H9 (cell line): ENCODE data around the gene VAMP8. TPM values are rescaled to one million over a fixed set of nuclear protein-coding genes. Genes with fewer than 3 reads are reported as not detected.

ENCODE experiments used
- DNase-seq: peaks from one replicate; pipeline ENCODE4 v3.0.0-alpha.2; 2017
- H2AFZ ChIP-seq: one replicate; pipeline ENCODE4 v1.6.1; 2013; ENCODE audit warnings: mild to moderate bottlenecking, low read length, control low read depth, moderate library complexity
- H2AK5ac ChIP-seq: 2 replicates; pipeline ENCODE4 v1.6.1; 2013; ENCODE audit warnings: low read length, control low read depth, mixed read lengths; ENCODE audit not compliant: insufficient read length
- H2BK120ac ChIP-seq: one replicate; pipeline ENCODE4 v1.6.1; 2013; ENCODE audit warnings: low read depth, mild to moderate bottlenecking, low read length, control low read depth, inconsistent platforms; ENCODE audit not compliant: poor library complexity, severe bottlenecking
- H2BK12ac ChIP-seq: 2 replicates; pipeline ENCODE4 v1.6.1; 2013; ENCODE audit warnings: low read length, control low read depth, mixed read lengths, low read depth; ENCODE audit not compliant: insufficient read length
- H2BK15ac ChIP-seq: 2 replicates; pipeline ENCODE4 v1.6.1; 2013; ENCODE audit warnings: low read depth, low read length, control low read depth
- H2BK20ac ChIP-seq: one replicate; pipeline ENCODE4 v1.6.1; 2013; ENCODE audit warnings: low read depth, mild to moderate bottlenecking, low read length, control low read depth, inconsistent platforms; ENCODE audit not compliant: poor library complexity, severe bottlenecking
- H2BK5ac ChIP-seq: 2 replicates; pipeline ENCODE4 v1.6.1; 2013; ENCODE audit warnings: low read length, control low read depth, mixed read lengths; ENCODE audit not compliant: insufficient read length
- H3K14ac ChIP-seq: 2 replicates; pipeline ENCODE4 v1.6.1; 2013; ENCODE audit warnings: low read length, control low read depth; ENCODE audit not compliant: insufficient read depth
- H3K18ac ChIP-seq: 2 replicates; pipeline ENCODE4 v1.6.1; 2013; ENCODE audit warnings: low read depth, mild to moderate bottlenecking, mixed read lengths, low read length, control low read depth; ENCODE audit not compliant: insufficient read length
- H3K23ac ChIP-seq: 2 replicates; pipeline ENCODE4 v1.6.1; 2013; ENCODE audit warnings: low read length, control low read depth, mixed read lengths, low read depth; ENCODE audit not compliant: insufficient read length
- H3K23me2 ChIP-seq: 2 replicates; pipeline ENCODE4 v1.6.1; 2013; ENCODE audit warnings: low read depth, mild to moderate bottlenecking, mixed read lengths, low read length, control low read depth; ENCODE audit not compliant: insufficient read length, poor library complexity, severe bottlenecking
- H3K27ac ChIP-seq: 2 replicates; pipeline ENCODE4 v1.5.1; 2013; ENCODE audit warnings: low read length, control low read depth, mixed read lengths, low read depth; ENCODE audit not compliant: insufficient read length
- H3K27me3 ChIP-seq: 2 replicates; pipeline ENCODE4 v1.6.1; 2013; ENCODE audit warnings: low read length, control low read depth, inconsistent platforms; ENCODE audit not compliant: insufficient read depth
- H3K4ac ChIP-seq: 2 replicates; pipeline ENCODE4 v1.6.1; 2013; ENCODE audit warnings: low read depth, mild to moderate bottlenecking, control low read depth, inconsistent platforms, low read length, moderate library complexity
- H3K4me1 ChIP-seq: 2 replicates; pipeline ENCODE4 v1.6.1; 2013; ENCODE audit warnings: low read length, control low read depth, inconsistent platforms; ENCODE audit not compliant: insufficient read depth
- H3K4me2 ChIP-seq: 2 replicates; pipeline ENCODE4 v1.6.1; 2013; ENCODE audit warnings: low read length, control low read depth, mixed read lengths; ENCODE audit not compliant: insufficient read length, insufficient read depth
- H3K56ac ChIP-seq: 2 replicates; pipeline ENCODE4 v1.6.1; 2013; ENCODE audit warnings: low read depth, mild to moderate bottlenecking, mixed read lengths, low read length, control low read depth; ENCODE audit not compliant: insufficient read length
- H3K79me1 ChIP-seq: 2 replicates; pipeline ENCODE4 v1.6.1; 2013; ENCODE audit warnings: low read depth, mild to moderate bottlenecking, moderate library complexity, low read length, control low read depth, inconsistent platforms; ENCODE audit not compliant: insufficient read depth, poor library complexity, severe bottlenecking
- H3K79me2 ChIP-seq: 2 replicates; pipeline ENCODE4 v1.6.1; 2013; ENCODE audit warnings: low read length, control low read depth, inconsistent platforms; ENCODE audit not compliant: insufficient read depth
- H3K9ac ChIP-seq: 2 replicates; pipeline ENCODE4 v1.6.1; 2013; ENCODE audit warnings: low read length, control low read depth, mixed read lengths; ENCODE audit not compliant: insufficient read length; ENCODE audit errors: extremely low read depth
- H3K9me3 ChIP-seq: one replicate; pipeline ENCODE4 v1.6.1; 2013; ENCODE audit warnings: low read depth, low read length, inconsistent platforms; ENCODE audit not compliant: control insufficient read depth
- H3T11ph ChIP-seq: one replicate; pipeline ENCODE4 v1.6.1; 2013; ENCODE audit warnings: mild to moderate bottlenecking, low read length, control low read depth, inconsistent platforms
- H4K20me1 ChIP-seq: one replicate; pipeline ENCODE4 v1.6.1; 2013; ENCODE audit not compliant: control insufficient read depth, insufficient read length, insufficient read depth
- H4K5ac ChIP-seq: 2 replicates; pipeline ENCODE4 v1.6.1; 2013; ENCODE audit warnings: low read depth, mild to moderate bottlenecking, mixed read lengths, low read length, control low read depth; ENCODE audit not compliant: insufficient read length
- H4K8ac ChIP-seq: replicated peaks from 2 replicates; pipeline ENCODE4 v1.6.1; 2013; ENCODE audit warnings: low read length, control low read depth, mixed read lengths, low read depth; ENCODE audit not compliant: insufficient read length
- H4K91ac ChIP-seq: 2 replicates; pipeline ENCODE4 v1.6.1; 2013; ENCODE audit warnings: low read depth, mild to moderate bottlenecking, moderate library complexity, mixed read lengths, low read length, control low read depth; ENCODE audit not compliant: insufficient read length
- H3K27ac Mint-ChIP-seq, 3 experiments: 2 replicates in 2 of 3; 3 replicates in 1 of 3; pipeline ENCODE4 v1.8.0; 2020 to 2021; ENCODE audit warnings: mixed read lengths in 3 of 3, mild to moderate bottlenecking in 1 of 3, moderate library complexity in 1 of 3
- H3K27me3 Mint-ChIP-seq: 2 replicates; pipeline ENCODE4 v1.8.0; 2021; ENCODE audit warnings: low read depth, mild to moderate bottlenecking, moderate library complexity, mixed read lengths
- H3K36me3 Mint-ChIP-seq, 3 experiments: 2 replicates in 2 of 3; 3 replicates in 1 of 3; pipeline ENCODE4 v1.8.0; 2020 to 2021; ENCODE audit warnings: low read depth in 3 of 3, mixed read lengths in 3 of 3; ENCODE audit not compliant: insufficient read depth in 1 of 3
- H3K4me1 Mint-ChIP-seq, 2 experiments: 2 replicates each; pipeline ENCODE4 v1.8.0; 2020; ENCODE audit warnings: mixed read lengths in 2 of 2
- H3K4me3 Mint-ChIP-seq, 2 experiments: 2 replicates in 1 of 2; 3 replicates in 1 of 2; pipeline ENCODE4 v1.8.0; 2020 to 2021; ENCODE audit warnings: mild to moderate bottlenecking in 2 of 2, mixed read lengths in 2 of 2, moderate library complexity in 1 of 2
- H3K9me3 Mint-ChIP-seq, 2 experiments: 2 replicates in 1 of 2; 3 replicates in 1 of 2; pipeline ENCODE4 v1.8.0; 2020; ENCODE audit warnings: mild to moderate bottlenecking in 2 of 2, mixed read lengths in 2 of 2, moderate library complexity in 1 of 2
- CTCF ChIP-seq: fragments of 200-600 bp; sonication (generic); conservative IDR thresholded peaks from 3 replicates; pipeline ENCODE4 v1.8.0; 2021; ENCODE audit warnings: antibody characterized with exemption, mild to moderate bottlenecking
- WGBS: extraction: QIAGEN DNeasy Blood & Tissue Kit; methylation state at CpG from one replicate; pipeline ENCODE4 v1.1.7; 2013; ENCODE audit warnings: missing lambda C conversion rate, low lambda C conversion rate, mixed read lengths; ENCODE audit not compliant: insufficient read length; ENCODE audit errors: extremely low coverage; 5-methylcytosine and 5-hydroxymethylcytosine counted together
- total RNA-seq: library from RNA; stranded (reverse); gene quantifications from 2 replicates; pipeline ENCODE4 v1.2.1, GENCODE V29; 2021

Gene VAMP8
- total RNA-seq, 1 experiment from 2014 or later: 33.4 TPM

GRCh38 chr2:85580206-85580605, 2.8 kb downstream of the VAMP8 start:
- Histone ChIP-seq H2AFZ (no peak overlapping the region), H2BK20ac (no peak overlapping the region), H3K4me1 (peaks cover 3% of the 10 kb centered on the region; the same call in 1 of the 2 replicates), H3K9ac (no peak overlapping the region), H4K91ac (no peak overlapping the region), H3K9me3 (no peaks in the 10 kb centered on the region), H3K27ac (no peak overlapping the region), H3T11ph (no peak overlapping the region), H3K56ac (no peak overlapping the region), H4K20me1 (no peaks in the 10 kb centered on the region), H2AK5ac (no peak overlapping the region), H3K27me3 (peaks cover 5% of the 10 kb centered on the region; the same call in 1 of the 2 replicates), H2BK120ac (no peak overlapping the region), H4K5ac (no peak overlapping the region), H3K4ac (no peak overlapping the region), H3K79me2 (no peaks in the 10 kb centered on the region), H3K79me1 (no peaks in the 10 kb centered on the region), H3K4me2 (no peak overlapping the region), H3K23ac (no peak overlapping the region), H4K8ac (no peak overlapping the region), H3K18ac (no peak overlapping the region), H2BK5ac (no peak overlapping the region), H2BK12ac (no peak overlapping the region), H3K14ac (no peak overlapping the region), H2BK15ac (no peak overlapping the region), H3K23me2 (peaks cover 7% of the 10 kb centered on the region)
- no peak overlapping the region for H3K27ac Mint-ChIP-seq
- no peaks in the 10 kb centered on the region; a peak in 2 of 5 replicates for H3K9me3 Mint-ChIP-seq
- no CpG with 5 or more reads among the region's 3 CpGs for WGBS
- no peak overlapping the region for H3K4me3 Mint-ChIP-seq
- DNase-seq: no peak
- H3K4me1 Mint-ChIP-seq: peaks cover 28 to 29% of the 10 kb centered on the region in 2 experiments
- H3K36me3 Mint-ChIP-seq: no peaks in the 10 kb centered on the region; a peak in 2 of 7 replicates
- H3K27me3 Mint-ChIP-seq: peaks cover 34% of the 10 kb centered on the region
- no peak for TF ChIP-seq CTCF
